Measurements from ENCODE around the gene ZDHHC9.

GRCh38 chrX:129754056-129755024, 89.3 kb downstream of the ZDHHC9 start:
- no peak for TF ChIP-seq EZH2phosphoT487 (IDR thresholded peaks at IDR 0.05; ENCODE audit: borderline replicate concordance, low read length)
- peak; percentile 50; the same call in 1 of the 2 replicates for TF ChIP-seq CTCF (conservative IDR thresholded peaks at IDR 0.05; ENCODE audit: low read depth, low read length)

Data from PC-3 (cell line).